Measurements from ENCODE around the gene TTC34. TPM values are rescaled to one million over a fixed set of nuclear protein-coding genes. Genes with fewer than 3 reads are reported as not detected.

Gene TTC34
- total RNA-seq, 1 experiment from 2014 or later = 0.92 TPM

- TF ChIP-seq CTCF (conservative IDR thresholded peaks at IDR 0.05) = no peak
Observed at GRCh38 chr1:2631136-2632050, 170.1 kb downstream of the TTC34 start.

More at GRCh38 chr1:2631136-2632050, 170.1 kb downstream of the TTC34 start:
- H3K36me3 Mint-ChIP-seq (ENCODE audit: insufficient read depth in 1 of 3, low read depth in 3 of 3) = peaks cover 5 to 10% (median 7%) of the 10 kb centered on the region in 3 experiments
- H3K27ac ChIP-seq (ENCODE audit: insufficient read length, low read depth, low read length) = no peak overlapping the region
- H3K9me3 Mint-ChIP-seq = peaks cover 15 to 20% of the 10 kb centered on the region in 2 experiments
- no peak overlapping the region for H3K4me3 Mint-ChIP-seq
- no peak overlapping the region for H4K91ac ChIP-seq (ENCODE audit: insufficient read length, low read depth, low read length)
- H3K27me3 ChIP-seq (ENCODE audit: insufficient read depth, low read length) = peaks cover 22% of the 10 kb centered on the region; the same call in 1 of the 2 replicates
- no peak overlapping the region for H4K8ac ChIP-seq (replicated peaks; ENCODE audit: insufficient read length, low read depth, low read length)
- peaks cover 2% of the 10 kb centered on the region for H4K20me1 ChIP-seq (ENCODE audit: control insufficient read depth, insufficient read depth, insufficient read length)
- H3T11ph ChIP-seq (ENCODE audit: low read length) = no peak overlapping the region
- H3K23ac ChIP-seq (ENCODE audit: insufficient read length, low read depth, low read length) = no peak overlapping the region
- DNase-seq = no peak
- H3K79me2 ChIP-seq (ENCODE audit: insufficient read depth, low read length) = no peaks in the 10 kb centered on the region
- H2BK120ac ChIP-seq (ENCODE audit: low read depth, low read length, poor library complexity, severe bottlenecking) = no peak overlapping the region
- no peak overlapping the region for H3K18ac ChIP-seq (ENCODE audit: insufficient read length, low read depth, low read length)
- no peak overlapping the region for H3K4ac ChIP-seq (ENCODE audit: low read depth, low read length)
- H2BK12ac ChIP-seq (ENCODE audit: insufficient read length, low read depth, low read length) = no peak overlapping the region
- H2BK5ac ChIP-seq (ENCODE audit: insufficient read length, low read length) = no peak overlapping the region
- no peak overlapping the region for H2AFZ ChIP-seq (ENCODE audit: low read length)
- no peaks in the 10 kb centered on the region for H3K79me1 ChIP-seq (ENCODE audit: insufficient read depth, low read depth, low read length, poor library complexity, severe bottlenecking)
- H3K9ac ChIP-seq (ENCODE audit: extremely low read depth, insufficient read length, low read length) = no peak overlapping the region
- H2BK20ac ChIP-seq (ENCODE audit: low read depth, low read length, poor library complexity, severe bottlenecking) = no peak overlapping the region
- no peaks in the 10 kb centered on the region for H3K4me1 ChIP-seq (ENCODE audit: insufficient read depth, low read length)
- H3K27ac Mint-ChIP-seq = no peak overlapping the region
- H2AK5ac ChIP-seq (ENCODE audit: insufficient read length, low read length) = no peak overlapping the region
- no CpG with 5 or more reads among the region's 24 CpGs for WGBS (ENCODE audit: extremely low coverage, insufficient read length, low lambda C conversion rate)
- H3K56ac ChIP-seq (ENCODE audit: insufficient read length, low read depth, low read length) = no peak overlapping the region
- H3K14ac ChIP-seq (ENCODE audit: insufficient read depth, low read length) = no peak overlapping the region
- no peaks in the 10 kb centered on the region for H3K9me3 ChIP-seq (ENCODE audit: control insufficient read depth, low read depth, low read length)
- H2BK15ac ChIP-seq (ENCODE audit: low read depth, low read length) = no peak overlapping the region
- peaks cover 3% of the 10 kb centered on the region for H3K23me2 ChIP-seq (ENCODE audit: insufficient read length, low read depth, low read length, poor library complexity, severe bottlenecking)
- peaks cover 66% of the 10 kb centered on the region for H3K27me3 Mint-ChIP-seq (ENCODE audit: low read depth)
- peaks cover 14 to 32% of the 10 kb centered on the region in 2 experiments for H3K4me1 Mint-ChIP-seq
- no peak overlapping the region for H3K4me2 ChIP-seq (ENCODE audit: insufficient read depth, insufficient read length, low read length)
- no peak overlapping the region for H4K5ac ChIP-seq (ENCODE audit: insufficient read length, low read depth, low read length)

All from H9 (cell line).